ENCODE data around the gene KIRREL1. TPM values are rescaled to one million over a fixed set of nuclear protein-coding genes. Genes with fewer than 3 reads are reported as not detected.

Gene KIRREL1
- total and polyA plus RNA-seq, 2 donors (not counting 1 experiment from before 2014, with no cell fraction given), result 55.5 to 123 TPM

DNA sequence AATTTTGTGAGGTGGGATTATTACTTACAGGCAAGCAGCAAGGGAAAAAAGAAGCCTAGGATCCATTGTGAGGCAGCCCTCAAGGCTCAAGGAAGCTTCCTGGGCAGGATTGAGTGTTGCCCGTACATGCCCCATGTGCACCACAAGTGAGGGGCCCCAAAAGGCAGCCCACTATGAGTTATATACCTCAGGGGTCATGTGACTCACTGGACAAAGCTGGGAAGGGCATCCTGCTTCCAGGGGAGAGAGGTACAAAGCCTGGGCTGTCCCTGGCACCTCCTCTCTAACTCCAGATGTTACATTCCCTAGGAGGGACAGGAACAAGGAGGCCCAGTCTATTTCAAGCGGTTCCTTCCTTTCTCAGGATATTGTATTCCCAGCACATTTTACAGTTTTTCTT, 153.3 kb downstream of the KIRREL1 start:
- Histone ChIP-seq H3K4me3 (replicated peaks in 1 of 4; ENCODE audit: control extremely low read depth in 1 of 4, insufficient read depth in 1 of 4, low read depth in 3 of 4, low read length in 4 of 4) (no peak overlapping the region), H3K36me3 (ENCODE audit: control insufficient read depth, insufficient read depth, low read length) (no peaks in the 10 kb centered on the region), H3K9ac (ENCODE audit: insufficient read depth, low read length) (no peak overlapping the region), H4K20me1 (ENCODE audit: control insufficient read depth, extremely low read depth, insufficient read depth, low read length) (no peaks in the 10 kb centered on the region), H3K4me2 (ENCODE audit: extremely low read depth, insufficient read depth, low read length) (no peak overlapping the region), H2AFZ (ENCODE audit: low read length) (no peak overlapping the region), H3K27ac (ENCODE audit: insufficient read depth, low read length) (no peak overlapping the region), H3K4me1 (ENCODE audit: control insufficient read depth, extremely low read depth, insufficient read depth, low read length) (no peaks in the 10 kb centered on the region), H3K9me3 (ENCODE audit: control insufficient read depth, insufficient read depth, low read depth, low read length) (no peaks in the 10 kb centered on the region), H3K79me2 (ENCODE audit: control insufficient read depth, insufficient read depth, low read length) (no peaks in the 10 kb centered on the region), H3K27me3 (ENCODE audit: control insufficient read depth, insufficient read depth, low read length) (no peaks in the 10 kb centered on the region)
- no peak for DNase-seq (ENCODE audit: low read depth in 2 of 2)
- TF ChIP-seq, protein P1, sequence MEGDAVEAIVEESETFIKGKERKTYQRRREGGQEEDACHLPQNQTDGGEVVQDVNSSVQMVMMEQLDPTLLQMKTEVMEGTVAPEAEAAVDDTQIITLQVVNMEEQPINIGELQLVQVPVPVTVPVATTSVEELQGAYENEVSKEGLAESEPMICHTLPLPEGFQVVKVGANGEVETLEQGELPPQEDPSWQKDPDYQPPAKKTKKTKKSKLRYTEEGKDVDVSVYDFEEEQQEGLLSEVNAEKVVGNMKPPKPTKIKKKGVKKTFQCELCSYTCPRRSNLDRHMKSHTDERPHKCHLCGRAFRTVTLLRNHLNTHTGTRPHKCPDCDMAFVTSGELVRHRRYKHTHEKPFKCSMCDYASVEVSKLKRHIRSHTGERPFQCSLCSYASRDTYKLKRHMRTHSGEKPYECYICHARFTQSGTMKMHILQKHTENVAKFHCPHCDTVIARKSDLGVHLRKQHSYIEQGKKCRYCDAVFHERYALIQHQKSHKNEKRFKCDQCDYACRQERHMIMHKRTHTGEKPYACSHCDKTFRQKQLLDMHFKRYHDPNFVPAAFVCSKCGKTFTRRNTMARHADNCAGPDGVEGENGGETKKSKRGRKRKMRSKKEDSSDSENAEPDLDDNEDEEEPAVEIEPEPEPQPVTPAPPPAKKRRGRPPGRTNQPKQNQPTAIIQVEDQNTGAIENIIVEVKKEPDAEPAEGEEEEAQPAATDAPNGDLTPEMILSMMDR (conservative IDR thresholded peaks at IDR 0.05 in 1 of 2, IDR thresholded peaks at IDR 0.05 in 1 of 2; ENCODE audit: low read depth in 1 of 2, low read length in 2 of 2), result no peak
- TF ChIP-seq EZH2 (IDR thresholded peaks at IDR 0.05; ENCODE audit: low read length, missing control alignments), result no peak

DNA sequence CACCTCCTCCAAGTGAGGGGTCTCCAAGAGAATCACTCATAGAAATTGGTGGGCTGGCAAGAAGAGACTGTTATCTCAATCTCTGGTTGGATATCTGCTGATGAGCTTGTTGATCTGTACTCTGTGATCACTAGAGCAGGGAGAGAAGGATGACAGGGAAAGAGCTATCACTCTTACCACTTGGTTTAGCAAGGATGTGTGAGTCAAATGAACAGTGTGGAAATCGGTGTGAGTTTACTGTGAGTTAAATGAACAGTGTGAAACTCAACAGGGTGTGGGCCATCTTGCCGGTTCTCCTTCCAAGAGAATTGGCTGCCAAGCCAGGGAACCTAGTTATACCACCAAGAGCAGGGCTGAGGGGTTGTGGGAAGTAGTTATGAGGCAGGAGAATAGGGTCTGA, 154.0 kb downstream of the KIRREL1 start:
- DNase-seq (ENCODE audit: low read depth in 2 of 2), result no peak

DNA sequence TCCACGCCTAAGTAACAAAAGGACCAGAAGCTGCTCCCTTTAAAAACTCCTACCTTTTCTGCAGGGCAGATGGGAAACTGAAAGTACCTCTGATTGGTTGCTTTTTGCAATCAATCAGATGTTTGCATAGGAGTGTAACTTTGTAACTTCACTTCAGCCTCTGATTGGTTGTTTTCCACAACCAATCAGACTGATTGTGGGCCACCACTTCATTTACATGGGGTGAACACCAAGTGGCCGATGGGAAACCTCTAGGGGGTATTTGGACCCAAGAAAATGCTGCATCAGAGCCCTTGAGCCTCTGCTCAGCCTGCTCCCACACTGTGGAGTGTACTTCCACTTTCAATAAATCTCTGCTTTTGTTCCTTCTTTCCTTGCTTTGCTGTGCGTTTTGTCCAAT, 154.4 kb downstream of the KIRREL1 start:
- H3K4me2 ChIP-seq (ENCODE audit: extremely low read depth, insufficient read depth, low read length), result no peak overlapping the region
- TF ChIP-seq, protein P1 (conservative IDR thresholded peaks at IDR 0.05 in 1 of 2, IDR thresholded peaks at IDR 0.05 in 1 of 2; ENCODE audit: low read depth in 1 of 2, low read length in 2 of 2), result no peak
- no peak for TF ChIP-seq EZH2 (IDR thresholded peaks at IDR 0.05; ENCODE audit: low read length, missing control alignments)
- no peak overlapping the region for H3K4me3 ChIP-seq (replicated peaks in 1 of 4; ENCODE audit: control extremely low read depth in 1 of 4, insufficient read depth in 1 of 4, low read depth in 3 of 4, low read length in 4 of 4)
- no peak overlapping the region for H2AFZ ChIP-seq (ENCODE audit: low read length)
- no peak overlapping the region for H3K9ac ChIP-seq (ENCODE audit: insufficient read depth, low read length)
- H3K79me2 ChIP-seq (ENCODE audit: control insufficient read depth, insufficient read depth, low read length), result no peaks in the 10 kb centered on the region
- H3K36me3 ChIP-seq (ENCODE audit: control insufficient read depth, insufficient read depth, low read length), result no peaks in the 10 kb centered on the region
- no peaks in the 10 kb centered on the region for H3K27me3 ChIP-seq (ENCODE audit: control insufficient read depth, insufficient read depth, low read length)
- H3K27ac ChIP-seq (ENCODE audit: insufficient read depth, low read length), result no peak overlapping the region
- no peaks in the 10 kb centered on the region for H3K9me3 ChIP-seq (ENCODE audit: control insufficient read depth, insufficient read depth, low read depth, low read length)
- H4K20me1 ChIP-seq (ENCODE audit: control insufficient read depth, extremely low read depth, insufficient read depth, low read length), result no peaks in the 10 kb centered on the region
- DNase-seq (ENCODE audit: low read depth in 2 of 2), result no peak
- no peaks in the 10 kb centered on the region for H3K4me1 ChIP-seq (ENCODE audit: control insufficient read depth, extremely low read depth, insufficient read depth, low read length)

More for the DNA sequence above, 154.0 kb downstream of the KIRREL1 start:
- H3K4me1 ChIP-seq (ENCODE audit: control insufficient read depth, extremely low read depth, insufficient read depth, low read length), result no peaks in the 10 kb centered on the region
- no peak overlapping the region for H3K4me2 ChIP-seq (ENCODE audit: extremely low read depth, insufficient read depth, low read length)
- H3K79me2 ChIP-seq (ENCODE audit: control insufficient read depth, insufficient read depth, low read length), result no peaks in the 10 kb centered on the region
- H3K9ac ChIP-seq (ENCODE audit: insufficient read depth, low read length), result no peak overlapping the region
- no peaks in the 10 kb centered on the region for H3K36me3 ChIP-seq (ENCODE audit: control insufficient read depth, insufficient read depth, low read length)
- no peak for TF ChIP-seq EZH2 (IDR thresholded peaks at IDR 0.05; ENCODE audit: low read length, missing control alignments)
- TF ChIP-seq, protein P1 (conservative IDR thresholded peaks at IDR 0.05 in 1 of 2, IDR thresholded peaks at IDR 0.05 in 1 of 2; ENCODE audit: low read depth in 1 of 2, low read length in 2 of 2), result no peak
- H3K27me3 ChIP-seq (ENCODE audit: control insufficient read depth, insufficient read depth, low read length), result no peaks in the 10 kb centered on the region
- H3K27ac ChIP-seq (ENCODE audit: insufficient read depth, low read length), result no peak overlapping the region
- H4K20me1 ChIP-seq (ENCODE audit: control insufficient read depth, extremely low read depth, insufficient read depth, low read length), result no peaks in the 10 kb centered on the region
- H3K9me3 ChIP-seq (ENCODE audit: control insufficient read depth, insufficient read depth, low read depth, low read length), result no peaks in the 10 kb centered on the region
- no peak overlapping the region for H2AFZ ChIP-seq (ENCODE audit: low read length)
- no peak overlapping the region for H3K4me3 ChIP-seq (replicated peaks in 1 of 4; ENCODE audit: control extremely low read depth in 1 of 4, insufficient read depth in 1 of 4, low read depth in 3 of 4, low read length in 4 of 4)

Data from fibroblast of lung (primary cell).